ENCODE data around the gene SHB.
"Not testable (repeated sequence)": the region's sequence is repeated elsewhere in the genome, so short reads cannot be mapped to it uniquely, and the experiment has no call there.

Gene SHB

GRCh38 chr9:37969558-37970300 is 99.3 kb downstream of the SHB start:
- DNase-seq (ENCODE audit: low spot score) = no peak

GRCh38 chr9:37969130-37969529 is 99.9 kb downstream of the SHB start:
- no peak for DNase-seq (ENCODE audit: low spot score)

GRCh38 chr9:37968228-37968701 is 100.8 kb downstream of the SHB start:
- DNase-seq (ENCODE audit: low spot score) = peak; percentile 32

GRCh38 chr9:37967761-37968080 is 101.3 kb downstream of the SHB start:
- DNase-seq (ENCODE audit: low spot score) = no peak

- no peak for DNase-seq (ENCODE audit: low spot score)
These were observed 101.8 kb downstream of the SHB start for GRCh38 chr9:37967014-37967760.

GRCh38 chr9:37966412-37967013 is 102.5 kb downstream of the SHB start:
- DNase-seq (ENCODE audit: low spot score) = no peak

- DNase-seq (ENCODE audit: low spot score) = not testable (repeated sequence)
These were observed 103.2 kb downstream of the SHB start for GRCh38 chr9:37965676-37966345.

GRCh38 chr9:37965116-37965515 is 103.9 kb downstream of the SHB start:
- no peak for DNase-seq (ENCODE audit: low spot score)

- no peak for DNase-seq (ENCODE audit: low spot score)
These were observed 104.3 kb downstream of the SHB start for GRCh38 chr9:37964740-37965081.

- peak; percentile 68 for DNase-seq (ENCODE audit: low spot score)
These were observed 104.9 kb downstream of the SHB start for GRCh38 chr9:37963936-37964739.

GRCh38 chr9:37961351-37961750 is 107.7 kb downstream of the SHB start:
- no peak for DNase-seq (ENCODE audit: low spot score)

- no peak for DNase-seq (ENCODE audit: low spot score)
These were observed 108.4 kb downstream of the SHB start for GRCh38 chr9:37960631-37961030.

- DNase-seq (ENCODE audit: low spot score) = no peak
These were observed 109.1 kb downstream of the SHB start for GRCh38 chr9:37959976-37960375.

GRCh38 chr9:37958154-37958553 is 110.9 kb downstream of the SHB start:
- no peak for DNase-seq (ENCODE audit: low spot score)

- no peak for DNase-seq (ENCODE audit: low spot score)
These were observed 111.4 kb downstream of the SHB start for GRCh38 chr9:37957664-37957953.

- DNase-seq (ENCODE audit: low spot score) = no peak
These were observed 111.9 kb downstream of the SHB start for GRCh38 chr9:37956904-37957663.

GRCh38 chr9:37956423-37956820 is 112.6 kb downstream of the SHB start:
- DNase-seq (ENCODE audit: low spot score) = no peak

- no peak for DNase-seq (ENCODE audit: low spot score)
These were observed 113.1 kb downstream of the SHB start for GRCh38 chr9:37955781-37956422.

GRCh38 chr9:37954581-37954981 is 114.4 kb downstream of the SHB start:
- DNase-seq (ENCODE audit: low spot score) = no peak

GRCh38 chr9:37953775-37954437 is 115.1 kb downstream of the SHB start:
- DNase-seq (ENCODE audit: low spot score) = peak; percentile 87

Measured in AG08396 (cell line).